DOHH2 (cell line): ENCODE results near the gene HLA-DMA.

ENCODE experiments used
- H3F3A ChIP-seq: fragments of 200-600 bp; sonication (generic), shearing (Covaris generic); 2 replicates; pipeline ENCODE4 v1.6.0; 2016; ENCODE audit warnings: antibody characterized with exemption, mild to moderate bottlenecking; ENCODE audit not compliant: control insufficient read depth, insufficient read depth
- H3K27ac ChIP-seq: fragments of 200-600 bp; sonication (generic); 2 replicates; pipeline ENCODE4 v1.5.1; 2014; ENCODE audit warnings: low read depth, mild to moderate bottlenecking, low read length, moderate library complexity
- H3K27me3 ChIP-seq: fragments of 200-600 bp; sonication (generic); 2 replicates; pipeline ENCODE4 v1.6.1; 2014; ENCODE audit warnings: mild to moderate bottlenecking, low read length, mixed read lengths; ENCODE audit not compliant: control insufficient read depth
- H3K36me3 ChIP-seq: fragments of 200-600 bp; sonication (generic); 2 replicates; pipeline ENCODE4 v1.6.1; 2014; ENCODE audit warnings: mild to moderate bottlenecking, low read length, moderate library complexity, mixed read lengths; ENCODE audit not compliant: control insufficient read depth
- H3K4me1 ChIP-seq: fragments of 200-600 bp; sonication (generic); 2 replicates; pipeline ENCODE4 v1.6.1; 2014; ENCODE audit warnings: mild to moderate bottlenecking, low read length, mixed read lengths; ENCODE audit not compliant: control insufficient read depth
- H3K4me2 ChIP-seq: fragments of 200-600 bp; sonication (generic); 2 replicates; pipeline ENCODE4 v1.6.0; 2014; ENCODE audit warnings: mild to moderate bottlenecking, low read length, moderate library complexity
- H3K4me3 ChIP-seq: fragments of 200-600 bp; sonication (generic); 2 replicates; pipeline ENCODE4 v1.5.1; 2014; ENCODE audit warnings: mild to moderate bottlenecking, low read length, mixed read lengths
- H3K79me2 ChIP-seq: fragments of 200-600 bp; sonication (generic); 2 replicates; pipeline ENCODE4 v1.6.1; 2014; ENCODE audit warnings: mild to moderate bottlenecking, low read length, mixed read lengths; ENCODE audit not compliant: control insufficient read depth
- H3K9me2 ChIP-seq: fragments of 200-600 bp; sonication (generic); replicated peaks from 2 replicates; pipeline ENCODE4 v1.6.1; 2014; ENCODE audit warnings: mild to moderate bottlenecking, low read length, mixed read lengths; ENCODE audit not compliant: control insufficient read depth
- H3K9me3 ChIP-seq: fragments of 200-600 bp; sonication (generic); 2 replicates; pipeline ENCODE4 v1.6.1; 2014; ENCODE audit warnings: antibody characterized with exemption, low read length, mixed read lengths; ENCODE audit not compliant: control insufficient read depth, insufficient read depth
- H4K20me1 ChIP-seq: fragments of 200-600 bp; sonication (generic); 2 replicates; pipeline ENCODE4 v1.6.0; 2014; ENCODE audit warnings: low read depth, mild to moderate bottlenecking, antibody characterized with exemption, low read length, moderate library complexity; ENCODE audit not compliant: control insufficient read depth, insufficient read depth
- EZH2phosphoT487 ChIP-seq: fragments of 200-600 bp; sonication (generic); IDR thresholded peaks from 2 replicates; pipeline ENCODE4 v1.6.1; 2017; ENCODE audit warnings: borderline replicate concordance, mild to moderate bottlenecking, antibody characterized with exemption, low read length, moderate library complexity, mixed read lengths
- TF ChIP-seq, protein P1 (sequence below): fragments of 200-600 bp; sonication (generic); IDR thresholded peaks from one replicate; pipeline ENCODE4 v1.5.1; 2014; ENCODE audit warnings: antibody characterized with exemption, mild to moderate bottlenecking, low read depth, low read length; ENCODE audit not compliant: poor library complexity, severe bottlenecking

The HLA-DMA gene

DNA sequence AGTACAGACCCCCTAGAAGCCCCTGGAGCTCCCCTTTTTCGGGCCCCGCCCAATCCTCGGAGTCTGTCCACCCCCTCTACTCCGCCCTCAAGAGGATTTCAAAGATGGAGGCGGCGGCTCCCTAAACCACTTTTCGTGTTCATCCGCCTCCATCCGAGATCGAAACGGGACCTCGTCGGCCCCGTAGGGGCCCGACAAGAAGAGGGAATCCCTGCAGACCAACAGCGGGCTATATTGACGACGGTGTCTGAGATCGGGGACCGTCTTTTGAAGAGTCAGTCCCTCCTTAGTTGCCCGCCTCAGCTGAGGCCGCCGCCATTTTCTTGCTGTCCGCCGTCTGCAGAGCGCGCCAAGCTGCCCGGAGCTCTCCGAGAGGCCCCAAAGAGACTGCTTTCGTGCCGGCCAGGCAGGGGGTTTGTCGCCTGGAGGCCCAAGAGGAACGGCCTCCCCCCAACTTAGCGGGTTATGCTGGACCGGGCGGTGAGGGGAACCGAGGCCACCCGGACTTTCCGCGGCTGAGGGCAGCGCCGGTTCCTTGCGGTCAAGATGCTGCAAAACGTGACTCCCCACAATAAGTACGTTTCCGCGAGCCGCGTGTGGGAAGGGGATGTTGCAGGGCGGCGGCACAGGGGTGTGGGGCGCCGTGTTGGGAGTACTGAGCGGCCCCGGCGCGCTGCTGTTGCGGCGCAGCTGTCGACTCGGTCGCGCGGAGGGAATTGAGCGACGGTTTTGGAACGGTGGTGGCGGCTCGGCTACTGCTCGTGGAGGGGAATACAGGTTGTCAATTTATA, 19.7 kb upstream of the HLA-DMA start:
- H3K4me1 ChIP-seq: peaks cover 38% of the 10 kb centered on the region
- peaks cover 48% of the 10 kb centered on the region for H4K20me1 ChIP-seq
- H3K27ac ChIP-seq: peak overlapping the region; percentile 96
- no peaks in the 10 kb centered on the region for H3K27me3 ChIP-seq
- peaks cover 57% of the 10 kb centered on the region for H3F3A ChIP-seq
- H3K36me3 ChIP-seq: peaks cover 89% of the 10 kb centered on the region
- H3K4me2 ChIP-seq: peak overlapping the region; percentile 88
- TF ChIP-seq, protein P1, sequence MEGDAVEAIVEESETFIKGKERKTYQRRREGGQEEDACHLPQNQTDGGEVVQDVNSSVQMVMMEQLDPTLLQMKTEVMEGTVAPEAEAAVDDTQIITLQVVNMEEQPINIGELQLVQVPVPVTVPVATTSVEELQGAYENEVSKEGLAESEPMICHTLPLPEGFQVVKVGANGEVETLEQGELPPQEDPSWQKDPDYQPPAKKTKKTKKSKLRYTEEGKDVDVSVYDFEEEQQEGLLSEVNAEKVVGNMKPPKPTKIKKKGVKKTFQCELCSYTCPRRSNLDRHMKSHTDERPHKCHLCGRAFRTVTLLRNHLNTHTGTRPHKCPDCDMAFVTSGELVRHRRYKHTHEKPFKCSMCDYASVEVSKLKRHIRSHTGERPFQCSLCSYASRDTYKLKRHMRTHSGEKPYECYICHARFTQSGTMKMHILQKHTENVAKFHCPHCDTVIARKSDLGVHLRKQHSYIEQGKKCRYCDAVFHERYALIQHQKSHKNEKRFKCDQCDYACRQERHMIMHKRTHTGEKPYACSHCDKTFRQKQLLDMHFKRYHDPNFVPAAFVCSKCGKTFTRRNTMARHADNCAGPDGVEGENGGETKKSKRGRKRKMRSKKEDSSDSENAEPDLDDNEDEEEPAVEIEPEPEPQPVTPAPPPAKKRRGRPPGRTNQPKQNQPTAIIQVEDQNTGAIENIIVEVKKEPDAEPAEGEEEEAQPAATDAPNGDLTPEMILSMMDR: no peak
- no peak for TF ChIP-seq EZH2phosphoT487
- no peaks in the 10 kb centered on the region for H3K9me2 ChIP-seq
- no peaks in the 10 kb centered on the region for H3K9me3 ChIP-seq
- H3K4me3 ChIP-seq: peak overlapping the region; percentile 90
- peaks cover 93% of the 10 kb centered on the region for H3K79me2 ChIP-seq

DNA sequence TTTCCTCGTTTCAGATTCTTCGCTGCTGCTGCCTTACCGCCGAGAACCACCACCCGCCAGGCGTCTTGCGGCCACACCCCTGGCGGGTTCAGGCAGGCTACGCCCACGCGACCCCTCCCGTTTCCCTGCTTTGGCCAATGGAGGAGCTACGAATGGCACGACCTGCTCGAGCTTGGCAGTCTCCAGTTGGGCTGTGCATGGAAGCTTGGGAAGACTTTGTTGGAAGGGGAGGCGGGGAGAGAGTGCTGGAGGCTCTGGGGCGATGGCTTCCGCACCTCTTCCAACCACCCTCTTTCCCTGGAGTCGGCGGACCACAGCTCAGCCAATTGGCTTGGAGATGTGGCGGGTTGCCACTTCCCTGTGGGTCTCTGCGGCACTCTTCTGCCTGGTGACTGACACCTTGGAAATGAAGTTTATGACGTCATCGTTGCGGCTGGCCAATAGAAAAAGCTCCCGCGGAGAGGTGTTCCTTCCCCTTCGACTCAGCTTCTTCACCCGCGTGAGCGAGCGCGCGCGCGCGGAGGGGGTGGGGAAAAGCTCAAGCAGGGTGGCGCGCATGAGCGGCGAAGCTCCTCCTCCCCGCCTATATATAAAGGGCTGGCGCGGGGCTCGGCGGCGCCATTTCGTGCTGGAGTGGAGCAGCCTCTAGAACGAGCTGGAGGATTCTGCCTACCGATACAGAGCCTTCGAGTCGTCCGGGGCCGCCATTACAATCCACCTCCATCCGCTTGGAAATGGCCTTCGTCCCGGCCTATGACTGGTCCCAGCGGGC, 18.9 kb upstream of the HLA-DMA start:
- peak overlapping the region; percentile 96 for H3K27ac ChIP-seq
- H3K27me3 ChIP-seq: no peaks in the 10 kb centered on the region
- peaks cover 56% of the 10 kb centered on the region for H3F3A ChIP-seq
- H3K9me3 ChIP-seq: no peaks in the 10 kb centered on the region
- H3K4me3 ChIP-seq: peak overlapping the region; percentile 90
- peaks cover 39% of the 10 kb centered on the region for H3K4me1 ChIP-seq
- peaks cover 85% of the 10 kb centered on the region for H3K36me3 ChIP-seq
- no peaks in the 10 kb centered on the region for H3K9me2 ChIP-seq
- H3K4me2 ChIP-seq: peak overlapping the region; percentile 91
- H4K20me1 ChIP-seq: peaks cover 41% of the 10 kb centered on the region
- peaks cover 93% of the 10 kb centered on the region for H3K79me2 ChIP-seq
- TF ChIP-seq, protein P1: no peak
- TF ChIP-seq EZH2phosphoT487: no peak

DNA sequence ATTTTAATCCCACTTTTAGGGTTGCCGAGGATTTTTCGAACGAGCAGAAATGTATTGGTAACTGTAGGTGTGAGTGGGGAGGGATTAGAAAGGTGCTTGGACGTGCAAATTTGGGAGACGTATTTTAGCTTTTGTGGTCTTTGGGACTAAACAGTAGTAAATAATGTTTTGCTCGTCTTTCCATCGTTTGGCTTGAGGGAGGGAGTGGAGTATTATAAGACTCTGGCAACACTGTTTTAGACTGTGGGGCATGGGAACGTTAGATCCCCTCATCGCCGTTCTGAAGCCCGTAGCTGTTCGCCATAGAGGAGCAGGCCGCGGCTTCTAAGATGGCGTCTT, 18.3 kb upstream of the HLA-DMA start:
- Histone ChIP-seq H3K9me3 (no peaks in the 10 kb centered on the region), H3K4me2 (peak overlapping the region; percentile 91), H4K20me1 (peaks cover 35% of the 10 kb centered on the region), H3F3A (peaks cover 52% of the 10 kb centered on the region), H3K9me2 (no peaks in the 10 kb centered on the region), H3K79me2 (peaks cover 92% of the 10 kb centered on the region), H3K27me3 (no peaks in the 10 kb centered on the region), H3K4me3 (peak overlapping the region; percentile 90), H3K27ac (peak overlapping the region; percentile 96), H3K4me1 (peaks cover 40% of the 10 kb centered on the region), H3K36me3 (peaks cover 79% of the 10 kb centered on the region)
- TF ChIP-seq EZH2phosphoT487: no peak
- TF ChIP-seq, protein P1: no peak
